A673 (cell line): ENCODE results near the gene ATP23. TPM values are rescaled to one million over a fixed set of nuclear protein-coding genes. Genes with fewer than 3 reads are reported as not detected.

Experiments
- BruUV-seq: library from RNA; stranded (reverse); fragments of 400-500 nt; replicated peaks from 2 replicates; lab custom pipeline; 2021; lab: Mats Ljungman, UMichigan
- CTCF ChIA-PET: fragments of 300-600 bp; sonication (Branson Sonifier 250); formaldehyde crosslinking; loops from one replicate; lab custom pipeline; 2022; ENCODE audit warnings: antibody characterized with exemption; lab: Charles Lee
- POLR2A ChIA-PET: fragments of 300-600 bp; sonication (Branson Sonifier 250); formaldehyde crosslinking; loops from one replicate; lab custom pipeline; 2022; ENCODE audit warnings: antibody characterized with exemption; ENCODE audit not compliant: low non-redundant PET; lab: Charles Lee
- DNase-seq: peaks from one replicate; pipeline ENCODE4 v3.0.0-alpha.2; 2015; ENCODE audit warnings: low spot score
- H3K27ac ChIP-seq: fragments of 200-600 bp; sonication (generic); 2 replicates; pipeline ENCODE4 v1.5.1; 2016; ENCODE audit warnings: mixed run types, low read depth, mild to moderate bottlenecking, mixed read lengths, antibody characterized with exemption, low read length; ENCODE audit not compliant: poor library complexity, severe bottlenecking
- H3K27me3 ChIP-seq: fragments of 200-600 bp; sonication (generic); replicated peaks from 2 replicates; pipeline ENCODE4 v1.6.1; 2017; ENCODE audit warnings: mixed run types, low read depth, mild to moderate bottlenecking, mixed read lengths, antibody characterized with exemption, low read length; ENCODE audit not compliant: insufficient read depth, poor library complexity
- H3K36me3 ChIP-seq: fragments of 200-600 bp; sonication (generic); 2 replicates; pipeline ENCODE4 v1.6.1; 2016; ENCODE audit warnings: mixed run types, mild to moderate bottlenecking, mixed read lengths, antibody characterized with exemption, low read length; ENCODE audit not compliant: insufficient read depth, poor library complexity, severe bottlenecking
- H3K4me1 ChIP-seq: fragments of 200-600 bp; sonication (generic); 2 replicates; pipeline ENCODE4 v1.6.1; 2017; ENCODE audit warnings: mixed run types, mild to moderate bottlenecking, mixed read lengths, antibody characterized with exemption, low read length; ENCODE audit not compliant: insufficient read depth, poor library complexity, severe bottlenecking
- H3K4me3 ChIP-seq: fragments of 200-600 bp; sonication (generic); 2 replicates; pipeline ENCODE4 v1.5.1; 2016; ENCODE audit warnings: low read depth, mixed run types, mild to moderate bottlenecking, mixed read lengths, low read length; ENCODE audit not compliant: poor library complexity, severe bottlenecking
- H3K9me3 ChIP-seq: fragments of 200-600 bp; sonication (generic); 2 replicates; pipeline ENCODE4 v1.6.1; 2016; ENCODE audit warnings: mixed run types, low read depth, mild to moderate bottlenecking, mixed read lengths, antibody characterized with exemption, low read length; ENCODE audit not compliant: poor library complexity, severe bottlenecking
- CTCF ChIP-seq: fragments of 300-800, 200-600 bp; sonication (generic); conservative IDR thresholded peaks from 2 replicates; pipeline ENCODE4 v1.5.1; 2017; ENCODE audit warnings: low read depth, mild to moderate bottlenecking, antibody characterized with exemption, low read length, moderate library complexity, mixed read lengths
- EZH2 ChIP-seq: fragments of 200-600 bp; sonication (generic); IDR thresholded peaks from 2 replicates; pipeline ENCODE4 v1.6.1; 2017; ENCODE audit warnings: borderline replicate concordance, low read depth, mild to moderate bottlenecking, mixed read lengths, antibody characterized with exemption, low read length; ENCODE audit not compliant: poor library complexity, severe bottlenecking
- intact Hi-C: fragments of 100-400 bp; cut with micrococcal nuclease; formaldehyde crosslinking; loops from one replicate; pipeline ENCODE4 v1.10.0; 2022; ENCODE audit not compliant: unreplicated experiment
- total RNA-seq: library from RNA; stranded (reverse); gene quantifications from 2 replicates; pipeline ENCODE4 v1.2.3, GENCODE V29; 2021

Gene ATP23
- total RNA-seq, 1 experiment from 2014 or later = 7.7 TPM

GRCh38 chr12:57893431-57894353, 47.7 kb upstream of the ATP23 start:
- TF ChIP-seq EZH2 (no peak), CTCF (no peak)
- Histone ChIP-seq H3K9me3 (no peaks in the 10 kb centered on the region), H3K27ac (peak overlapping the region; percentile 97), H3K4me1 (peaks cover 71% of the 10 kb centered on the region), H3K27me3 (no peaks in the 10 kb centered on the region), H3K4me3 (peak overlapping the region; percentile 5), H3K36me3 (no peaks in the 10 kb centered on the region)
- no TSS peak for BruUV-seq
- intact Hi-C loops = loop anchor here (1.0 kb wide), 1 partner anchor 47 kb away; the partner anchor contains the start of gene CTDSP2
- ChIA-PET CTCF (interaction anchor here (0.6 kb wide), 1 partner anchor 58 kb away, joined by 4 read pairs; no protein-coding TSS in a partner anchor), POLR2A (no interaction called here)
- DNase-seq = peak; percentile 90

- ChIA-PET POLR2A (interaction anchor here (0.5 kb wide), 1 partner anchor 30 kb away, joined by 8 read pairs; no protein-coding TSS in a partner anchor), CTCF (no interaction called here)
- intact Hi-C loops = loop anchor here (1.0 kb wide), 1 partner anchor 48 kb away; the partner anchor contains the start of gene CTDSP2
- TF ChIP-seq CTCF (no peak), EZH2 (no peak)
- Histone ChIP-seq H3K4me3 (peak overlapping the region; percentile 5), H3K27me3 (no peaks in the 10 kb centered on the region), H3K27ac (peak overlapping the region; percentile 97), H3K4me1 (peaks cover 78% of the 10 kb centered on the region), H3K9me3 (no peaks in the 10 kb centered on the region), H3K36me3 (no peaks in the 10 kb centered on the region)
- BruUV-seq = TSS peak; percentile 87
- DNase-seq = no peak
Observed at GRCh38 chr12:57894399-57895292, 46.7 kb upstream of the ATP23 start.

- BruUV-seq = no TSS peak
- Histone ChIP-seq H3K36me3 (no peaks in the 10 kb centered on the region), H3K4me3 (peak overlapping the region; percentile 54), H3K9me3 (no peaks in the 10 kb centered on the region), H3K27ac (peak overlapping the region; percentile 97), H3K27me3 (no peaks in the 10 kb centered on the region), H3K4me1 (peaks cover 78% of the 10 kb centered on the region)
- TF ChIP-seq CTCF (no peak), EZH2 (no peak)
- ChIA-PET CTCF (interaction anchor here (0.6 kb wide), 1 partner anchor 20 kb away, joined by 4 read pairs; no protein-coding TSS in a partner anchor), POLR2A (interaction anchor here (0.5 to 0.6 kb wide), 2 partner anchors 102 to 296 kb away, joined by 3 to 10 read pairs; no protein-coding TSS in a partner anchor)
- intact Hi-C loops = no loop called here
- no peak for DNase-seq
Observed at GRCh38 chr12:57895389-57896114, 45.8 kb upstream of the ATP23 start.
